Hindlimb muscle (tissue), 1 donor: ENCODE results near the gene PROM2. TPM values are rescaled to one million over a fixed set of nuclear protein-coding genes. Genes with fewer than 3 reads are reported as not detected.
"Not testable (repeated sequence)": the region's sequence is repeated elsewhere in the genome, so short reads cannot be mapped to it uniquely, and the experiment has no call there.

ENCODE experiments used
- DNase-seq: peaks from one replicate; pipeline ENCODE4 v3.0.0-alpha.2; 2013
- polyA plus RNA-seq: library from polyadenylated mRNA; unstranded; fragments of 120-200 nt; gene quantifications from one replicate; pipeline ENCODE4 v1.2.1, GENCODE V29; 2013; ENCODE audit not compliant: insufficient read length

The PROM2 gene, protein sequence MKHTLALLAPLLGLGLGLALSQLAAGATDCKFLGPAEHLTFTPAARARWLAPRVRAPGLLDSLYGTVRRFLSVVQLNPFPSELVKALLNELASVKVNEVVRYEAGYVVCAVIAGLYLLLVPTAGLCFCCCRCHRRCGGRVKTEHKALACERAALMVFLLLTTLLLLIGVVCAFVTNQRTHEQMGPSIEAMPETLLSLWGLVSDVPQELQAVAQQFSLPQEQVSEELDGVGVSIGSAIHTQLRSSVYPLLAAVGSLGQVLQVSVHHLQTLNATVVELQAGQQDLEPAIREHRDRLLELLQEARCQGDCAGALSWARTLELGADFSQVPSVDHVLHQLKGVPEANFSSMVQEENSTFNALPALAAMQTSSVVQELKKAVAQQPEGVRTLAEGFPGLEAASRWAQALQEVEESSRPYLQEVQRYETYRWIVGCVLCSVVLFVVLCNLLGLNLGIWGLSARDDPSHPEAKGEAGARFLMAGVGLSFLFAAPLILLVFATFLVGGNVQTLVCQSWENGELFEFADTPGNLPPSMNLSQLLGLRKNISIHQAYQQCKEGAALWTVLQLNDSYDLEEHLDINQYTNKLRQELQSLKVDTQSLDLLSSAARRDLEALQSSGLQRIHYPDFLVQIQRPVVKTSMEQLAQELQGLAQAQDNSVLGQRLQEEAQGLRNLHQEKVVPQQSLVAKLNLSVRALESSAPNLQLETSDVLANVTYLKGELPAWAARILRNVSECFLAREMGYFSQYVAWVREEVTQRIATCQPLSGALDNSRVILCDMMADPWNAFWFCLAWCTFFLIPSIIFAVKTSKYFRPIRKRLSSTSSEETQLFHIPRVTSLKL
- 1.4 TPM for polyA plus RNA-seq

DNA sequence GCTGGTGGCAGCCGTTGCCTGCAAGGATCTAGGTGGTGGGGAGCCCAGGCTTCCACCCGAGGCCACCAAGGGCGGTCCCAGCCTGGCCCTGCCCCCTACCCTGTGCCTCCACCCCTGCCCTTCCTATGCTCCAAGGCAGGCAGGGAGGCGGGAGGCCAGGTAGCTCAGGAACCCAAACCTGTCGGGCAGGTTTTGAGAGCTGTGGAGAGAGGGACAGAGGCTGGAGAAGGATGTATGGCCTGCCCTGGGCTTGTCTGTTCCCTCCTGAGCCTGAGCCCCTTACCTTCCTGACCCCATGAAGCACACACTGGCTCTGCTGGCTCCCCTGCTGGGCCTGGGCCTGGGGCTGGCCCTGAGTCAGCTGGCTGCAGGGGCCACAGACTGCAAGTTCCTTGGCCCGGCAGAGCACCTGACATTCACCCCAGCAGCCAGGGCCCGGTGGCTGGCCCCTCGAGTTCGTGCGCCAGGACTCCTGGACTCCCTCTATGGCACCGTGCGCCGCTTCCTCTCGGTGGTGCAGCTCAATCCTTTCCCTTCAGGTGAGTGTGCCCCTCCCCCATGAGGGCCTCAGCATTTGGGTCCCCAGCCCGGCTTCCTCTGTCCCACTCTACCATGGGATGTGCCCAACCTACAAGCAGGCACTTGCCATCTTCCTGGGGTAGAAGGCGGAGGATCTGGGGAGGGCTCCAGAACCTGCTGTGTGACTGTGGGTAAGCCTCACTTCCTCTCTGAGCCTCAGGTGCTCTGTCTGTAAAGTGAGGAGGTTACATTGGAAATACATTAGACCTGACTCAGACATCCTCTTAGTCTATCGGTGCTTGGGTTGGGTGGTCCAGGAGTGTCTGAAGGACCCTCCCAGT lies at the start of gene PROM2:
TSS of gene PROM2 (plus strand) at position 159 of the 860 bp plus-strand sequence. CDS start at position 296, 137 bp downstream.
- DNase-seq, result no peak

DNA sequence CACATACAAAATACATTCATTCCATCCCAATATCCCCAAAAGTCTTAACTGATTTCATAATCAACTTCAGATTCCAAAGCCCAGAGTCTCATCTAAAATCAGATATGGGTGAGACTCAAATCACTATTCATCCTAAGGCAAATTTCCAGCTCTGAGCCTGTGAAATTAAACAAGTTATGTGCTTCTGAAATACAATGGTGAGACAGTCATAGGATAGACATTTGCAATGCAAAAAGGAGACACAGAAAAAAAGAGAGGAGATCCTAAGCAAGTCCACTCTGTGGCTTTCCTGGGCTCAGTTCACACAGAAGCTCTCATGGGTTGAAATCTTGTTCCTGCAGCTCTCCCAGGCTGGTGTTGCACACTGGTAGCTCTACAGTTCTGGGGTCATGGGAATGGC lies 48.6 kb upstream of the PROM2 start:
- no peak for DNase-seq

DNA sequence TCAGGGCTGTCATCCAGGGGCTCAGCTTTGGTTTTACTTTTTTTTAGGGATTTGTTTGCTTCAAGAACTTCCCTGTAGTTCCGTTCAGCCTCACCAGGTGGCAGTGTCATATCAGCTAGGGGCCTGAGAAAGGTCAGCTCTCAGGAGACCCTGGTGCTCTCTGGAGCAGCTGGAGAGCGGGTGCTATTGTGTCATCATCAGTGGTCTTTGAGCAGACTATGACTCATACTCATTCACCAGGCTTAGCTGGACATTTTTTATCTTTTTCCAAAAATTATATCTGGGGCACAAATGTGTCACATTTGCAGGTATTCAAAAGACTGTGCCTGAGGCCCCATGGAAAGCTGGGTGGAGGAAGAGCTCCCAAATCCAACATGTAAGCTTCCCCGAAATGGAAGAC lies 42.5 kb upstream of the PROM2 start:
- peak; percentile 13 for DNase-seq

- DNase-seq, result no peak
Observed at GRCh38 chr2:95232232-95232631, 42.0 kb upstream of the PROM2 start.

DNA sequence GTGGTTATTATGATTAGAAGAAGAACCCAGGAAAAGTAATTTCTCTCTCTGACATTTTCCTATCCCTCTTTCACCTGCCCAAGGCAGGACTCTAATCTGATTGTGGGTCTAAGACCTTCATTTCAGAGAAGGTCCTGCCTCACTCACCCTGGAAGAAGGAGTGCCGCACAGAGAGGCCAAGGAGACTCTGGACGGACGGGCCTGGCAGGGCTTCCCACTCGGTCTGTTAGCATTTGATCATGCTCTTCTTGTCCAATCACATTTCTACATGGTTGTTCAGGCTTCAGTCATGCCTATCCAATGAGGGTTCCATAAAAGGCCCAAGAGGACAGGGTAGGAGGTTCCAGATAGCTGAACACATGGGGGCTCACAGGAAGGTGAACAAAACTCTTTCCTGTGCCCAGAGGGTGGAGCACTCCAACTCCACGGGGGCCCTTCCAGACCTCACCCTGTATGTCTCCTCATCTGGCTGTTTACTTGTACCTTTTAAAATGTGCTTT lies 39.9 kb upstream of the PROM2 start:
- no peak for DNase-seq

DNA sequence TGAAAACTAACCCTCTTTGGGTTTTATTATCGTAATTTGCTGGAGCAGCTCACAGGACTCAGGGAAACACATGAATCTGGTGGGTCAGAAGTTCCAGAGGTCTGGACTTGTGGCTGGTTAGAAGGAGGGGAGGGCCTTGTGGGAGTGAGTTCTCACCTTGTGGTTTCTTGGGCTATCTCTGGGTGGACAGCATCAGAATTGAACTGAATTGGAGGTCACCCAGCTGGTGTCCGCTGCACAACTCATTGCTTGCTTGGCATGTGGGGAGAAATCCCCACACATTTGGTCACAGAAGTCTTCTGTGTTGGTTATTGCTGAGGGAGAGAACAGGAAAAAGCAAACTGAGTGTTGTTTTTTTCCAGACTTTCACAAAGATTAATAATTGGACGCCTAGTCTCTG lies 39.4 kb upstream of the PROM2 start:
- no peak for DNase-seq

- DNase-seq, result no peak
Observed at GRCh38 chr2:95238131-95238530, 36.1 kb upstream of the PROM2 start.

GRCh38 chr2:95240091-95240490 lies 34.2 kb upstream of the PROM2 start:
- no peak for DNase-seq

DNA sequence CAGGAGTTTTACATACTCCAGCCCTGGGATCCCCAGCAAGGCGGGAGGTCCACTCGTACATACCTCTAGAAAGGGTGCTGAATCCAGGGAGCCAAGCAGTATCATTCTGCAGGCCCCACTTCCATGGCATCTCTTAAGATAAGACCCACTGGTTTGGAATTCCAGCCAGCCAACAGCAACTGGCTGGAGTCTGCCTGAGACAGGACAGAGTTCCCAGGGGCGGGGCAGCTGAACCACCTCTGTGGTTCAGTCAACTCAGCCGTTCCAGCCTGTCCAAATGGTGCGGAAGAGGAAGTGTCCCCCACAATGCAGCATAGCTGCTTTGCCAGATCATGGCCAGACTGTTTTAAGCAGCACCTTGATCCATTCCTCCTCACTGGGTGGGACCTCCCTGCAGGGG lies 33.7 kb upstream of the PROM2 start:
- DNase-seq, result no peak

- DNase-seq, result not testable (repeated sequence)
Observed at GRCh38 chr2:95242084-95242483, 32.2 kb upstream of the PROM2 start.

GRCh38 chr2:95258271-95258670 lies 16.0 kb upstream of the PROM2 start:
- no peak for DNase-seq

DNA sequence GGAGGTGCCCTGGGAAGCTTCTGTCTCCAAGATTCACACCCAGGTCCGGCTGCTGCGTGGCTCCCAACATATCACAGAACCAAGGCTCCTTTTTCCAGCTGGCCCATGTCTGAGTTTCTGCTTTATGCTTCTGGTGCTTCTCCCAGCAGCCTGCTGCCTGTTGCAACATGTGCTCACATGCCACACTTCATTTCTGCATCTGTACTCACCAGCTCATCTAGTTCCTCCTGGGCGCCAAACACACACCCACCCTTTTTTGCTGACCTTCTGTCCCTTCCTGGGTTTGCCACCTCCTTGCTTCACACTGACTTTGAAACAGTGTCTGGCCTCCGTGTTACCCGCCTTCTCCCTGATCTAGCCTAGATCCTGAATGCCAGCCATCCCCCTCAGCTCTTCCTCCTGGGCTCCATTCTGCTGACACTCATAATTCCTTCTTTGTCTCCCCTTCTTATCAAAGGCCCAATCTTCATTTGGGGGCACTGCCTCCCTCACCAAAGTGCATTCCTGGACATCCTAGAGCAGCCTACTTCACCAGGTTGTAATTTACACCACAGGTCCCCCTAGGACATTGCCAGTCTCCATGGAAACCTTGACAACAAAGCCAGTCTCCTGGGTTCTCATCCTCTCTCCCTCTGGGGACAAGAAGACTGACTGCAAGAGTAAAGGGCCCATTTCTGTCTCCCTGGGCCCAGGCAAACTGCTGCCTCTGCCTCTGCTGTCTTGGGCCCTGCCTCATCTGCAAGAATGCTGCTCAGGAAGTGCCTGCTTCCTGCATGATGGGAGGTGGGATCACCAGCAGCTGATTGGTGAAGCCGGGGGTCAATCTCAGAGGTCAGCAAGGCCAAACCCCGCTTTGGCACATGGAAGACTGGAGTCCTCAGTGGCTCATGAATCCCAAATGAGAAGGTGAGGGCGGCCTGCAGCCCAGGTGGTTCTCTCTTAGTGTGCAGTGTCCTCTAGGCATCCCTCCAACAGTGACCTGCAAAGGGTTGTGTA lies 13.9 kb upstream of the PROM2 start:
- DNase-seq, result no peak

DNA sequence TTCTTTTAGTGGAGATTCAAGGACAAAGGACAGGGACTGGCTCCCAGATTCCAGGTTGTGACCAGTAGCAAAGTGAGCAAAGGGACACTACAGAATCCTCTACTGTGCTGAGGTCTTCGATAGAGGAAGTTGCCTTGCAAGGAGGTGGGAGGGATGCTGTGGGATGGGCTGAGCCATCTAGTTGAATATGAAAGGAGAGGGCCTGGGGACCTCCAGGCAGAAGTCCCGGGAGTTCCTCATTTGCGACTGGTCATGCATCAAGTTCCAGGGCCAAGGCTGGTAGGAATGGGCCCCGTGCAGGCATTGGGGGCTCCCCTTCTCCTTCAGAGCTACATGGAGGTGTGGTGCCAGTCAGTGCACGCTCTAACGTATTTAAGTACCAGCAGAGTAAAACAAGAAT lies 12.6 kb upstream of the PROM2 start:
- DNase-seq, result no peak

- no peak for DNase-seq
Observed at GRCh38 chr2:95262896-95263542, 11.2 kb upstream of the PROM2 start.

GRCh38 chr2:95264624-95265023 lies 9.6 kb upstream of the PROM2 start:
- DNase-seq, result peak; percentile 19

DNA sequence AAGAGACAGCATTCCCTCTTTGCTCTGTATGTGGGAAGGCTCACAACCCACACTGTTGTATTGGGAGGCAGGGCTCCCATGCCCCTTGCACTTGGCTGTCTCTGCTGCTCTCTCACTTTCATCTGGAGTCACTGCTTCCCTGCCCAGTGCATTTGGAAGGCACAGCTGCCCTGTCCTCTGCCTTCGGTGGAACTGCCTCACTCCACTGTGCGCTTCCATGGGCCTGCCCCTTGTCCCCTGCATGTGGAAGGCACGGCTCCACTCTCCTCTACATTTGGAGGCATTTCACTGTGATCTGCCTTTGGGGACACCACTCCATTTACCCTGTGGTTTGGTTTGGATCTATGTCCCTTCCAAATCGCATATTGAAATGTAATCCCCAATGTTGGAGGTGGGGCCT lies 9.1 kb upstream of the PROM2 start:
- no peak for DNase-seq

DNA sequence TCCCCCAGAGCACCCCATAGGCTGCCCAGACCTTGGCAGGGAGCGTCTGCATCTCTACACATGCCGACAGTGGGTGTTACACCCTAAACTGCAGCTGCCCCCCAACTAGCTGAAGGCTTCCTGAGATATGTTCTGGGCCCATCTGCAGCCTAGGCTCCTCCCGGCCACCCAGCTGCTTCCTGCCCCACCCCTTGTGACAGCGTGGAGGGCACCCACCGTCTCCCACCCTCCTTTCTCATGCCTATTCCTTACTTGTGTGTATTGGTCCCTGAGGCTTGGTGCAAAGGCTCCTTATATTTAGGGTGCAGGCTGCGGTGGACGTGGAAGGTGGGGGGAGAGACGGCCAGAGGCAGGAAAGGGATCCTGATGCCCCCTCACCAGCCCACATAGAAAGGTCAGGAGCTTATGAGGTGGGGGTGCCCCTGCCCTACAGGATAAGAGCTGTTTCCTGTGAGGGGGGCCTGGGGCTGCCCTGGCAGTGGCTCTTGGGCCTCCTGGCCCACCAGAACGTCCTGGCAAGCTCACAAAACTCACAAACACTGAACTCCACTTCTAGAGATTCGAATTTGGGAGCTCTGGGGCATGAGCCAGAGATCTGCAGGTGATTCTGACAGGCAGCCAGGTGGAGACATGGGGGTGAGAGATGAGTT lies 7.3 kb upstream of the PROM2 start:
- DNase-seq, result no peak

GRCh38 chr2:95267458-95268210 lies 6.6 kb upstream of the PROM2 start:
- DNase-seq, result no peak
